Measurements from ENCODE around the gene GLIS1.
"Not testable (repeated sequence)": the region's sequence is repeated elsewhere in the genome, so short reads cannot be mapped to it uniquely, and the experiment has no call there.

Gene GLIS1

GRCh38 chr1:53561503-53562105, 177.4 kb downstream of the GLIS1 start:
- DNase-seq (ENCODE audit: low spot score) = no peak

- no peak for DNase-seq (ENCODE audit: low spot score)
These were observed 178.1 kb downstream of the GLIS1 start for GRCh38 chr1:53560581-53561502.

GRCh38 chr1:53559854-53560580, 178.9 kb downstream of the GLIS1 start:
- no peak for DNase-seq (ENCODE audit: low spot score)

- no peak for DNase-seq (ENCODE audit: low spot score)
These were observed 179.6 kb downstream of the GLIS1 start for GRCh38 chr1:53559391-53559815.

- DNase-seq (ENCODE audit: low spot score) = no peak
These were observed 180.1 kb downstream of the GLIS1 start for GRCh38 chr1:53558739-53559315.

- DNase-seq (ENCODE audit: low spot score) = no peak
These were observed 180.9 kb downstream of the GLIS1 start for GRCh38 chr1:53557830-53558738.

GRCh38 chr1:53557369-53557768, 181.6 kb downstream of the GLIS1 start:
- DNase-seq (ENCODE audit: low spot score) = no peak

GRCh38 chr1:53556657-53557227, 182.2 kb downstream of the GLIS1 start:
- DNase-seq (ENCODE audit: low spot score) = no peak

- not testable (repeated sequence) for DNase-seq (ENCODE audit: low spot score)
These were observed 183.2 kb downstream of the GLIS1 start for GRCh38 chr1:53555620-53556326.

- DNase-seq (ENCODE audit: low spot score) = no peak
These were observed 184.2 kb downstream of the GLIS1 start for GRCh38 chr1:53554592-53555305.

GRCh38 chr1:53553734-53554509, 185.0 kb downstream of the GLIS1 start:
- no peak for DNase-seq (ENCODE audit: low spot score)

GRCh38 chr1:53552981-53553733, 185.8 kb downstream of the GLIS1 start:
- DNase-seq (ENCODE audit: low spot score) = no peak

- DNase-seq (ENCODE audit: low spot score) = no peak
These were observed 186.7 kb downstream of the GLIS1 start for GRCh38 chr1:53552146-53552861.

- DNase-seq (ENCODE audit: low spot score) = no peak
These were observed 187.5 kb downstream of the GLIS1 start for GRCh38 chr1:53551428-53551995.

- DNase-seq (ENCODE audit: low spot score) = no peak
These were observed 188.7 kb downstream of the GLIS1 start for GRCh38 chr1:53550201-53550741.

GRCh38 chr1:53549781-53550180, 189.2 kb downstream of the GLIS1 start:
- DNase-seq (ENCODE audit: low spot score) = no peak

- DNase-seq (ENCODE audit: low spot score) = no peak
These were observed 189.7 kb downstream of the GLIS1 start for GRCh38 chr1:53549287-53549686.
